Subcutaneous adipose tissue (tissue), 4 donors: ENCODE measurements around the gene VIP. TPM values are rescaled to one million over a fixed set of nuclear protein-coding genes. Genes with fewer than 3 reads are reported as not detected.

Experiments
- CTCF ChIP-seq: fragments of 450-650 bp; IDR thresholded peaks from one replicate; pipeline ENCODE4 v1.5.1; 2016; ENCODE audit warnings: low read depth, mild to moderate bottlenecking, control low read depth, antibody characterized with exemption, moderate library complexity
- total RNA-seq, 4 donors: library from RNA; depleted of rRNA; stranded (reverse); fragments of >200 nt; gene quantifications; one replicate each; pipeline ENCODE4 v1.1.0, GENCODE V29; 2016

Gene VIP
- total RNA-seq, 4 donors from 2014 or later = 0.34 to 4.9 (median 1.9) TPM

GRCh38 chr6:152776833-152777232, 26.2 kb downstream of the VIP start:
- no peak for TF ChIP-seq CTCF

GRCh38 chr6:152783217-152783878, 32.8 kb downstream of the VIP start:
- TF ChIP-seq CTCF = no peak

GRCh38 chr6:152794696-152795095, 44.1 kb downstream of the VIP start:
- TF ChIP-seq CTCF = no peak

GRCh38 chr6:152804150-152804549, 53.6 kb downstream of the VIP start:
- no peak for TF ChIP-seq CTCF

Other genes starting within 250 kb of the VIP start
- 100 to 1,000 TPM in 2 of 4 donors, 10 to 100 TPM in 2; 85.5 to 173 (median 111) TPM for gene SYNE1, start 113.4 kb upstream of the VIP start, total RNA-seq
- 10 to 100 TPM in 3 of 4 donors, 1 to 10 TPM in 1; 8.8 to 34.5 (median 23.7) TPM for gene MYCT1, start 52.9 kb upstream of the VIP start, total RNA-seq
- 1 to 10 TPM; 3.1 to 4.8 (median 4.1) TPM for gene FBXO5, start 232.2 kb downstream of the VIP start, total RNA-seq